Neutrophil (primary cell): ENCODE data around the gene MEAK7.

Experiments used
- H3K27ac ChIP-seq: fragments of 200-600 bp; sonication (generic); 2 replicates; pipeline ENCODE4 v1.5.1; 2016; ENCODE audit warnings: mild to moderate bottlenecking, moderate library complexity
- H3K27me3 ChIP-seq: fragments of 200-600 bp; sonication (generic); 2 replicates; pipeline ENCODE4 v1.6.0; 2016; ENCODE audit warnings: mild to moderate bottlenecking
- H3K36me3 ChIP-seq: fragments of 200-600 bp; sonication (generic); 2 replicates; pipeline ENCODE4 v1.5.1; 2017
- H3K4me1 ChIP-seq, 2 experiments: fragments of 200-600 bp in 1 of 2; sonication (generic) in 1 of 2; 1 replicate in 1 of 2; 2 replicates in 1 of 2; pipeline versions ENCODE4 v1.5.1 to v1.6.1; 2013 to 2016; ENCODE audit warnings: low read depth in 1 of 2, low read length in 1 of 2, mild to moderate bottlenecking in 1 of 2, moderate library complexity in 1 of 2; ENCODE audit not compliant: control insufficient read depth in 1 of 2, insufficient read depth in 1 of 2
- H3K4me3 ChIP-seq, 2 experiments: fragments of 200-600 bp in 1 of 2; sonication (generic) in 1 of 2; 1 replicate in 1 of 2; 2 replicates in 1 of 2; pipeline ENCODE4 v1.5.1; 2013 to 2016; ENCODE audit warnings: low read depth in 1 of 2, low read length in 1 of 2, mild to moderate bottlenecking in 1 of 2, moderate library complexity in 1 of 2
- H3K9me3 ChIP-seq: fragments of 200-600 bp; sonication (generic); 2 replicates; pipeline ENCODE4 v1.5.1; 2016
- TF ChIP-seq, protein P1 (sequence below): fragments of 200-600 bp; sonication (generic); IDR thresholded peaks from 2 replicates; pipeline ENCODE4 v1.5.1; 2016; ENCODE audit warnings: antibody characterized with exemption

Gene MEAK7

DNA sequence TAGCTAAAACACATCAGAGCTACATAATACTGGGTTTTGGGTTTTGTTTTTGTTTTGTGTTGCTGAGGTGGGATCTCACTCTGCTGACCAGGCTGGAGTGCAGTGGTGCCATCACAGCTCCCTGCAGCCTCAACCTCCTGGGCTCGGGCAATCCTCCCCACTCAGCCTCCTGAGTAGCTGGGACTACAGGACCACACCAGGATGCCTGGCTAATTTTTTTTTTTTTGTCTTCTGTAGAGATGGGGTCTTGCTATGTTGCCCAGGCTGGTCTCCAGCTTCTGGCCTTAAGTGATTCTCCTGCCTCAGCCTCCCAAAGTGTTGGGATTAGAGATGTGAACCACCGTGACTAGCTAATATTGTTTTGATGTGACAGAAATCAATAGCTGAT is 6.2 kb downstream of the MEAK7 start:
- Histone ChIP-seq H3K4me1 (no peaks in the 10 kb centered on the region), H3K4me3 (no peak overlapping the region), H3K27ac (no peak overlapping the region), H3K9me3 (peaks cover 6% of the 10 kb centered on the region), H3K27me3 (no peaks in the 10 kb centered on the region), H3K36me3 (peaks cover 21% of the 10 kb centered on the region)
- TF ChIP-seq, protein P1, sequence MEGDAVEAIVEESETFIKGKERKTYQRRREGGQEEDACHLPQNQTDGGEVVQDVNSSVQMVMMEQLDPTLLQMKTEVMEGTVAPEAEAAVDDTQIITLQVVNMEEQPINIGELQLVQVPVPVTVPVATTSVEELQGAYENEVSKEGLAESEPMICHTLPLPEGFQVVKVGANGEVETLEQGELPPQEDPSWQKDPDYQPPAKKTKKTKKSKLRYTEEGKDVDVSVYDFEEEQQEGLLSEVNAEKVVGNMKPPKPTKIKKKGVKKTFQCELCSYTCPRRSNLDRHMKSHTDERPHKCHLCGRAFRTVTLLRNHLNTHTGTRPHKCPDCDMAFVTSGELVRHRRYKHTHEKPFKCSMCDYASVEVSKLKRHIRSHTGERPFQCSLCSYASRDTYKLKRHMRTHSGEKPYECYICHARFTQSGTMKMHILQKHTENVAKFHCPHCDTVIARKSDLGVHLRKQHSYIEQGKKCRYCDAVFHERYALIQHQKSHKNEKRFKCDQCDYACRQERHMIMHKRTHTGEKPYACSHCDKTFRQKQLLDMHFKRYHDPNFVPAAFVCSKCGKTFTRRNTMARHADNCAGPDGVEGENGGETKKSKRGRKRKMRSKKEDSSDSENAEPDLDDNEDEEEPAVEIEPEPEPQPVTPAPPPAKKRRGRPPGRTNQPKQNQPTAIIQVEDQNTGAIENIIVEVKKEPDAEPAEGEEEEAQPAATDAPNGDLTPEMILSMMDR, result no peak

DNA sequence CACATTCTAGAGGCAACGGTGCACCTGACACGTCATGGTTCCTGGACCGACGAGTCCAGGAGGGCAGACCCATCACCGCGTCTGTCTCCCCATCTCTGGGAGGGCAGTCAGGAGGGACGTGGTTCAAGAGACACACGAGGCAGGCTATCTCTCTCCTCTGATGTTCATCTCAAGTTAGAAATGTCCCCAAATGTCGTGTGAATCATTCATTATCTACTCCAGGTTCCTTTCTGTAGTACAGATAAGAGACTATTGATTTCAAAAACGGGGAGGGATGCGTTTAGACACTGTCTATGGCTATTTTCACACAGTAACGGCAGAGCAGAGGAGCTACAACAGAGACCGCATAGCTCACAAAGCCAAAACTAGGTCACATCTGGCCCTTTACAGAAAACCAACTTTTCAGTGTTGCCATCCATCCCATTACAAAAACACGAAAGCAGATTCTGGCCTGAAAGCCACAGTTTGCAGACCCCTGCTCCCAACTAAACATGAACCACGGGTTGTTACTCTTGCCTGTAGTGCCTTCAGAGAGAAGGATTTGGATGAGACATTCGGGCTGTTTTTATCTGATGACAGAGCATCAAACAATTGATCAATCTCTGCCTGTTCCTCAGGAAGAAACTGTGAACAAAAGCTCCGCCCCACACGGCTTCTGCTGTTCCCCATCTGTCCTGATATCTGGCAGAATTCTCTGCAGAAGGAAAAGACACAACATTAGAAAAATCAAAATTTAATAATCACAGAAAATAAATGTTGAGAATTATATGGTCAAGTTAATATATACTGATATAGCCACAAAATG is 6.8 kb downstream of the MEAK7 start:
- H3K36me3 ChIP-seq, result peaks cover 21% of the 10 kb centered on the region
- no peaks in the 10 kb centered on the region for H3K27me3 ChIP-seq
- TF ChIP-seq, protein P1, result no peak
- no peaks in the 10 kb centered on the region for H3K4me1 ChIP-seq
- peaks cover 7% of the 10 kb centered on the region for H3K9me3 ChIP-seq
- H3K27ac ChIP-seq, result no peak overlapping the region
- H3K4me3 ChIP-seq, result no peak overlapping the region

- Histone ChIP-seq H3K36me3 (peaks cover 21% of the 10 kb centered on the region), H3K9me3 (peaks cover 7% of the 10 kb centered on the region), H3K27me3 (no peaks in the 10 kb centered on the region), H3K4me3 (no peak overlapping the region), H3K4me1 (no peaks in the 10 kb centered on the region), H3K27ac (no peak overlapping the region)
- TF ChIP-seq, protein P1, result no peak
Observed at GRCh38 chr16:84496991-84497390, 7.5 kb downstream of the MEAK7 start.

DNA sequence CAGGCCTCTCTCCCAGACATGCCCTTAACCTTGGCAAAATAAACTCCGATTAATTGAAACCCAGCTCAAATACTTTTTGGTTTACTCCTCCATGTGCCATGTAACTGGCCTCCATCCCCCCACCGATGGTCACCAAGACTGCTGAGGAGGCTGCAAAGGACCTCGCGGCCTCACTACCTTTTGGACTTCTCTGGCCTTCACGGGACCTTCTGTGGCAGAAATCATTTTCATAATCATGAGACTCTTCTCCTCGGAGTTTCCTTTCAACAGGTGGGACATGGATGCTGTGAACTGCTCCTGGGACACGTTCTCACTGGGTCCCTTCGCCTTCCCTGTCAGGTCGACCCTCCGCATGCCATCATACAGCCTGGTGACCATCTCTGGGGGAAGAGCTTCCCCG is 9.0 kb downstream of the MEAK7 start:
- TF ChIP-seq, protein P1, result no peak
- no peaks in the 10 kb centered on the region for H3K4me1 ChIP-seq
- no peak overlapping the region for H3K27ac ChIP-seq
- no peak overlapping the region for H3K4me3 ChIP-seq
- H3K27me3 ChIP-seq, result no peaks in the 10 kb centered on the region
- peaks cover 7% of the 10 kb centered on the region for H3K9me3 ChIP-seq
- H3K36me3 ChIP-seq, result peaks cover 21% of the 10 kb centered on the region

GRCh38 chr16:84489131-84489530 is 15.3 kb downstream of the MEAK7 start:
- Histone ChIP-seq H3K9me3 (peaks cover 7% of the 10 kb centered on the region), H3K36me3 (peaks cover 7% of the 10 kb centered on the region), H3K27me3 (no peaks in the 10 kb centered on the region), H3K4me3 (no peak overlapping the region), H3K4me1 (no peaks in the 10 kb centered on the region), H3K27ac (no peak overlapping the region)
- TF ChIP-seq, protein P1, result no peak
